Activated gamma-delta T cell treated with Interleukin-2 at 50 U/mL for 16 hours (primary cell): Measurements from ENCODE around the gene MBTPS2.
"Not testable (repeated sequence)": the region's sequence is repeated elsewhere in the genome, so short reads cannot be mapped to it uniquely, and the experiment has no call there.

Experiments
- DNase-seq: peaks from one replicate; pipeline ENCODE4 v3.0.0-alpha.2; 2020

The MBTPS2 gene

DNA sequence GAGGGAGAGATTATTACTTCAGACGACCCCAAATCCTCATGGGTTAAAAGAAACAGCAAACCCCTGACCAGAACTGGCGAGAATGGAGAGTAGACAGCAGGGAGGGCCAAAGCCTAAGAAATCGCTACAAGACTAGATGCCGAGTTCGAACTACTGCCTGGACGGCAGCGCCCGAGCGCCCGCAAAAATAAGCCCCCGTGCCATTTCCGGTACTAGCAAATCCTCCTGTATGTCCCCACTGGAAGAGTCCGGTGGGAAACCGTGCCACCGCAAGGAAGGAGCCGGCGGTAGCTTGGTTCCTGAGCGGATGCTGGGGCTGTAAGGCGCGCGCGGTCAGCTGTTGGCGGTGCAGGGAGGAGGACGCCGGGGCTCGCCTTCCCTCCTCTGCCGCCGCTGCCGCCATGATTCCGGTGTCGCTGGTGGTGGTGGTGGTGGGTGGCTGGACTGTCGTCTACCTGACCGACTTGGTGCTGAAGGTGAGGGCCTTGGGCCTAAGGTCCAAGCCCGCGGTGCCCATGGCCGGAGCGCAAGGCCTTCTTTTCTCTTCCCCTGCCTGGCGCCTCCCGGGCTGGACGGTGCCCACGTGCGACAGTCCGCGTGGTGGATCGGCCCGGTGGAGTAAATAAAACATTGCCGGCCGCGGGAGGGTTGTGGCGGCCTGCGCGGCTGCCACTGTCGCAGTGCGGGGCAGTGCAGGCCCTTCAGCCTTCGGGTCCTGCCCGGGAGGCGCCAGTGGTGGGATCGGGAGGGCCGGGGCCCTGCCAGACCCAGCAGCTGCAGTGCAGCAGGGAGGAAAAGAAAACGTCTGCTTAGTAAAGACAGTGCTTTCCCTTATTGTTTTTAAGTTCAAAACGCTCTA is at the start of gene MBTPS2:
TSS of gene MBTPS2 (plus strand) at position 284 of the 859 bp plus-strand sequence. CDS start at position 402, 118 bp downstream.
- DNase-seq, result peak; percentile 77

DNA sequence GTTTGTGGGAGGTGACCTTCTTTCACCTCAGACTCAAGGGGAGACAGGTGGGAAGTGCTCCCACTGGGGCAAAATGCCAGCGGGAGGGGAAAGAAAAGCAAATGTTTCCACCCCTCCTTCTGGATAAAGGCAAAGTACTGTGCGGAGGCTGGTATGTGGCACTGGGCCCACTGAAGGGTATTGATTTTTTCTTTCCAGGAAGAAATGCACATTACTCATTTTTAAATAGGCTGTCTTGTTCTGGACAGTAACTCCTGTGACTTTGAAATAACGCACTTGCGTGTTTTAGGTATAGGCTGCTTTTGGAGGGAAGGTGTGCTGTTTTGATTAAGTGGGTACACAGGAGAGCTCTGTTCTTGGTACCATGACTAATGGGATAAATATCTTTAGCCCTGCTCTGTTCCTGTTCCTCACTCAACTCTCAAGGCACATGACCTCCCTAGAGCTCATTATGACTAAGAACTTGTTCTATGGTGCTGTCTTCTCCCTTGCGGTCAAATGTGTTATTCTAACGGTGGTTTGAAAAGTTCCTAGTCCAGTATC is 40.7 kb upstream of the MBTPS2 start:
- no peak for DNase-seq

DNA sequence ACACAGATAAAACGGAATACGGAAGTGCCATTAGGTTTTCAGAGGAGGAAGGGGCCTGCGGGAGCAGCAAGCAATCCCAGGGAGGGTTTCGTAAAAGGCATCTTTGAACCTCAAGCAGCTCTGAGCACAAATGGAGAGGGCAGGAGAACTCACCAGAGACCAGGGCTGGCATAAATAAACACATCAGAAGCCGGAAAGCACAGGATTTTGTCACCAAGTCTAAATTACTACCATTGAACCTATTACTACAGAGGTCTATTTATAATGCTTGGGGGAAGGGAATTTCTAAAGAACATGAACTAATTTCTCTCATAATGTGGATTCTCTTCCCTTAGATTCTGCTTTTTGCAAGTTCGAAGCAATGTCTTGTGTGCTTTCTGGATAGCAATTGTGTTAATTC is 39.6 kb upstream of the MBTPS2 start:
- no peak for DNase-seq

DNA sequence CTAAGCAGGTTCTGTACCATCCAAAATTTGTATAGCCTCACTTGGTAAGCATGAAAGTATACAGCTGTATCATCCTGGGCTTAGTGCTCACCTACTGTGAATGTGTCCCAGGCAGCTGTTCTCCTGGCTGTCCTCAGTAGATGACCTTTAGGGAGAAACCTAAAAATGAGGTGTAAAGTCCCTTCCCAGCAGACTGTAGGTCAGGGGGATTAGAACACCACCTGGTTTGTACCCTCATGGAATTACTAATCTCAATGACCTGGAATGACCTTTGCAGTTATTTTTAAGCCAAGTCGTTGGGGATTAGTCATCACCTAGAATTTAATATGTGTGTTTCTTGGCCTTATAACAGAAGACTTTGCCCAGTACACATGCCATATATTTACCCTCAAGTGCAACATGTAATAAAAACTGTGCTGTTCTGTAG is 39.1 kb upstream of the MBTPS2 start:
- DNase-seq, result no peak

DNA sequence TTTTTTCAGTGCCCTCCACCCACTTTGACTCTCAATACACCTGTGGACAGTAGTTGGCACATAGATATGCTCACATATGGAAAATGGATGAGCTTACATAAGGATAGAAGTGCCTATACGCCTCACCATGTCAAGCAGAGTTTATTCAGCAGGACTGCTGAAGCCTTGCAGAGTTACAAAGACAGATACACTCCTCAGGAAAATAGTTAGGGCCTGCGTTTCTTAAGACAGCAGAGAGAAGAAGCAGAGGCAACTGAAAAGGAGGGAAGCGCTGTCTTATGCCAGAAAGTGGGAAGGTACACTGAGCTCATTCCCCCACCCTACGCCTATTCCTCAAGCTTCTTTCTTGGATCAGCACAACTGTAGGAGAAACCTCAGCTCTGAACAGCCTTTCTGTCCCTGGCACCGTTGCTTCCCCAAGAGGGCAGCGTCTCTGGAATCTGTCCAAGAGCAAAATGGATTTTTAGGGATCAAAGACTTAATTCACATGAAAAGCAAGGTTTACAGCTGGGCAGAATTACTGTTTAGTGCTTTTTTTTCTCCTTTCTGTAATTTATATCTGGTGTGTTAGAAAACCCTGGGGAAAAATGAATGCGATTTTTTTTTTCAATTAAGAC is 37.3 kb upstream of the MBTPS2 start:
- no peak for DNase-seq

DNA sequence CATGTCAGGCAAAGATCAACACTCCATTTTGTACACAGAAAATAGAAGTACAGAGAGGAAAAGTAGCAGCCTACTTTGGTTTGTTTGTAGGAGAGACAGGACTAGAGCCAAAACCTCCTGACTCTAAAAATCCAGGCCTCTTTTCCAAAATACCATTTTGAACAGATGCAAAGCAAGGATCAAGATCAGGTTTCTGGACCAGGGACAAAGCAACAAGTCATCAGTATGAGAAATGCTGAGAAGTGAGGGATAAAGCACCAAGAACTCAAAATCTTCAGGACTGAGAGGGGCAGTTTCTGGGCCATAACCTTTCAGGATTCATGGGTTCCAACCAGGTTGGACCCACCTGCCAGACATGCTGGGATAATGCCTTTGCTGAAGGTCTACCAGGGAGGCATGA is 36.6 kb upstream of the MBTPS2 start:
- DNase-seq, result no peak

DNA sequence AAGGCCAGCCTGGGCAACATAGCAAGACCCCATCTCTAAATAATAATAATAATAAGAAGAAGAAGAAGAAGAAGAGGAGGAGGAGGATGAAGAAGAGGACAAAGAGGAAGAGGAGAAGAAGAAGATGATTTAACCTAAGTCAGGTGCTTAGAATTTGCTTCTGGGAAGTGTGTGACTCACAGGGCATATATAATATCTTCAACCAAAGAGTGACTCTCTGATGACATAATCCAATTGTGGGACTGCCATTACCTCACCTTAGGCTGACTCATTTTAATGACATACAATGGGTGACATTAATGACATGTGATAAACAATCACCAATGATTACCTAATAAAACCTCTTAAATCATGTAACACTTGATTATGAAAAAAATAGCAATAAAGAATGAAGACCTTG is 32.7 kb upstream of the MBTPS2 start:
- DNase-seq, result no peak

DNA sequence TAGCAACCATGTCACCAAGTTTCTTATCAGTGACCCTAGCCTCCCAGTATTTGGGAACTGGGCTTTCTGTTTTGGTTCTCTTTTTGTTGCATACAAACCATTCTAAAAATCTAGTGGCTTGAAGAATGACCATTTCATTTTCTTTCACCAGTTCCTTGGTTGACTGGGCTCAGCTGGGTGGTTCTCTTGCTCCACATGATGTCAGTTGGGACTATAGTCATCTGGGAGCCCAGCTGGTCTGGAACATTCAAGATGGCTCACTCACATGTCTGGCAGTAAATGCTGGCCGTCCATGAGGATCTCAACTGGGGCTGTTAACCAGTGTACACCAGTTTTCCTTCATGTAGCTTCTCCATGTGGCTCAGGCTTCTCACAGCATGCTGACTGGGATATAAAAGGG is 27.6 kb upstream of the MBTPS2 start:
- no peak for DNase-seq

DNA sequence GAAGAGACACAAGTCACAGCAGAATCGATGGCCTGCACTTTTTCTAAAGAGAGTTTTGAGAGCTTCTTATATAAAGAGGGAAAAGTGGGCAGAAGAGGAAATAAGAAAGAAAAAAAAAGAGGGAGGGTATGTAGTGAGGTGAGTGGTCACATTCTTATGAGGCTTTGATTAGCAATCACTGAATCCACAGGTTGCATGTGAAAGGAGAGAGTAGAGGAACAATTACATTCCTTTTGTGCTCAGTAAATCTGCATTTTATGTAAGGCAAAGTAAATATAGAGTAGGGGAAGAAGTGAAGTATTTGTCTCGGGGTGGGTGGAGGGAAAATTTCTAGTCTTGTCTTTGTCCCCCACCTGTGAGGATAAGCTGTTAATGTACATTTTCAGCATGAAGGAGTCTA is 26.8 kb upstream of the MBTPS2 start:
- no peak for DNase-seq

DNA sequence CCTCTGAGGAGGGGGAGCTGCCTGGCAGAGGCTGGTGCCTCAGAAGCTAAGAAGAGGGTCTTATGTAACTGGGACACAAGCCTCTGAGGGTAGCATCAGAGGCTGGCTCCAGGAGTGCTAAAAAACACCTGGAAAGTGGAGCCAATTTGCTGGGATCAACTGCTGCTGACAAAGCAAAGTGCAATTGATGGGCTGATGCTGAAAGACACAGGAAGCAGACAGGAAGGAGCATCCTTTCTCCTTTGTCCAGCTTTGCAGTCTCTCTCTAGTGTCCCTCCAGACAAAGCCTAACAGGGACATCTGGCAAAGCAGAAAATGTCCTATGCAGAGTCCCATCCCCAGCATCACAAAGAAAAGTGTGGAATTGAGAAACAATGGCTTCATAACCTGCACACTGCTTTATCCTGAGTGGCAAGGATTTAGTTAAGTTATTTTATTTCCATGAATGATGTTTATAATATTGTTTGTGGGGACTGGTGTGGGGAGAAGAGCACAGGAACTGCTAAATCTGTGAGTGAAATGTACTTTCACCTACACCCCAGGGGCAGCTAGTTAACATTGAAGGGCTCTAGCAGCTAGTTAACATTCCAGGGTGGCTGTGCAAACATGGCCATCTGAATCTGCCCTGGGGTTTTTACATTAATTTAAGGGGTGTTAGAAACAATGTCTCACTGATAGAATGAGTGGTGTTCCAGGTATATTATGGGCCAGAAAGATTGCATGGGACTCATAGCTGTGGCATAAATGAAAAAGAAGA is 25.6 kb upstream of the MBTPS2 start:
- DNase-seq, result no peak

DNA sequence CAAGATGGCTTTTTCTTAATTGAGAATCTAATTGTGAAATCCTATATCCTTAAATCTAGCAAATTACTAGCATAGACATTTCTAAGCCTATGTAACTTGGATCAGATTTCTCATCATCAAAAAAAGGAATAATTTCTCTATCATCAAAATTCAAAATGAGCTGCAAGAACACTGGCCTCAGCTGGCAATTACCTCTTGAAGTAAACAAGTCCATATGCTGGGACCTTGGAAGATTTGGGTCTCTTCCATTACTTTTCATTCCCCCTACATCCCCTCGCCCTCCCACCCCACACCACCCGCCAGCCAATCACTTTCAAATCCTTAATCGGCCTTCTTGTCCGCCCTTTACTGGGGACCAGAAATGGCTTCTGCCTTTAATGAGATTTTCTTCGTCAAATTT is 23.3 kb upstream of the MBTPS2 start:
- DNase-seq, result no peak

DNA sequence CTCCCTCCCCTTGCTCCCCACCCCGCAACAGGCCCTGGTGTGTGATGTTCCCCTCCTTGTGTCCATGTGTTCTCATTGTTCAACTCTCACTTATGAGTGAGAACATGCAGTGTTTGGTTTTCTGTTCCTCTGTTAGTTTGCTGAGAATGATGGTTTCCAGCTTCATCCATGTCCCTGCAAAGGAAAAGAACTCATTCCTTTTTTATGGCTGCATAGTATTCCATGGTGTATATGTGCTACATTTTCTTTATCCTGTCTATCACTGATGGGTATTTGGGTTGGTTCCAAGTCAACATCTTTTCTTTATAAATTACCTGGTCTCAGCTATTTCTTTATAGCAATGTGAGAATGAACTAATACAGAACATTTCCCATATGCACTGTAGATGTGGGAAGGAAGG is 19.2 kb upstream of the MBTPS2 start:
- not testable (repeated sequence) for DNase-seq

DNA sequence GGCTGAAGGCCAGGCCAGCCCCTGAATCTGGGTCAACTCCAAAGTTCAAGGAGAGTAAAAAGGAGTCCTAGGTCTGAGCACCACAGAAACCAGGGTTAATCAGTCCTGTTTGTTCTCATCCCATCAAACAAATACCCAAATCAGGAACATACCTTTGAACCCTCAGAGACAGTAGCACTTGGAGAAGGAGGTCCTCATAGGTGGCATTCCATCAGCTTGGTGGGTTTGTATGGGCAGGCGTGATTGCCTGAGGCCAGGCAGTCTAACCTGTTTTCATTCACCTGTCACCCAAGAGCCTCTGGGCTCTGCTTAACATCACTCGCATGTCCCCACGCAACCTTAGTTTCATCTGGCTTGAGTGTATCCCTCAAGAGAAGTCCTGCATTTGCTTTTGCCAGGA is 17.5 kb upstream of the MBTPS2 start:
- no peak for DNase-seq

DNA sequence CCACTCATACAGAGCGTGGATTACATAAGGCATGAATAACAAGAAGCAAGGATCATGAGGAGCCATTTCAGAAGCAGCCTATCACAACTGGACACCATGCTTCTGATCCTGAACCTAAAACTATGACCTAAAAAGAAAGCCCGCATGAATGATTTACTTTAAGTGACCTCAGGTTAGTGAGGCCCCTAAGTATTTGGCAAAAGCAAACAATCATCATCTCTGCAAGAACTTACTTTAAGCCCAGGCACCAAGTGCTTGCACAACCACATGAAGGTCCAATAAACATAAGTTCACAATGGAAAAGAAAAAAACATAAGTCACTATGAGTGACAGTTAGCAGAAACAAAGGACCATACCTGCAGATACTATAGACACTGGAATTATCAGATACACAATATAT is 7.9 kb upstream of the MBTPS2 start:
- no peak for DNase-seq

DNA sequence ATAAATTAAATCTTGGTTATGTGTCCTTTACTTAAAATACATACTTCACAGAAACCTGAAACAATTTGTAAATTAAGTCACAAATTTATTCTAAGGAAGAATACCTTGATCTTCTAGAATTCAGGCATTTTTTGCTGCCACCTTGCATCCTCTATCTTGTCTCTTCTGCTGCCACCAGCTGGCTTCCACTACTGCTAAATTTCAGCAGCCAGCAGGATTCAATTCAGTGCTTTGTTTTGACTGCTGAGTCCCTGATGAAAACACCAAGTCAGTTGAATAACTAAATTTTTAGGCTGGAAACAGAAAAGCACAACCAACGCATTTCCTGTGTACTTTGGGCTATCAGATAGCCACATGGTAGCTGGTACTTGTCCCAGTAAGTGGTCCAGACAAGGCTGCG is 2.4 kb upstream of the MBTPS2 start:
- no peak for DNase-seq

DNA sequence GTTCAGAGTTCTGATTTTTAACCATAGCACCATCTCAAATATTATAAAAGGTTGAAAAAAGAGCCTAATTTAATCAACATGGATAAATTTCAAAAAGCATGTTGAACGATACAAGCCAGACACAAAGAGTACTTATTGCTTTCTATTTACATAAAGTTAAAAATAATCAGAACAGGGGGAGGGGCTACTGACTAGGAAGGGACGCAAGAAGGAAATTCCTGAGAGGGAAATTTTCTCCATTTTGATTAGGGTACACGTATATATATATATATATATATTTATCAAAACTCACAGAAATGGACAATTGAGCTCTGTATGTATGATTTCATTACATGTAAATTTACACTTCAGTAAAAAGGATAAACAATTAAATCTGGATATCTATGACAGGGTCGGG is 482 bp upstream of the MBTPS2 start:
- DNase-seq, result no peak

DNA sequence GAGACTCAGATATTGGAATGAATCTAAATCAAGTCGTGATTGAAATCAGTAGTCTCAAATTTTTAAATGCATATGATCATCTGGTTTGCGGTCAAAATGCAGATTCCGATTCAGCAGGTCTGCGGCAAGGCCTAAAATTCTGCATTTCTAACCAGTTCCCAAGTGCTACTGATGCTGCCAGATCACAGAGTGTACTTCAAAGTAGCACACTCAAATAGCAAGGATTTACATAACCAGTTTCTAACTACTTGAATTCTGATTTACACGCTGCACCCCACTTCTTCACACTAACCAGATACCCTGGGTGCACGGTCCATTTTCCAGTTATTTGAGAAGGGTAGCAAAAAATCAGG is 752 bp downstream of the MBTPS2 start:
- DNase-seq, result no peak

DNA sequence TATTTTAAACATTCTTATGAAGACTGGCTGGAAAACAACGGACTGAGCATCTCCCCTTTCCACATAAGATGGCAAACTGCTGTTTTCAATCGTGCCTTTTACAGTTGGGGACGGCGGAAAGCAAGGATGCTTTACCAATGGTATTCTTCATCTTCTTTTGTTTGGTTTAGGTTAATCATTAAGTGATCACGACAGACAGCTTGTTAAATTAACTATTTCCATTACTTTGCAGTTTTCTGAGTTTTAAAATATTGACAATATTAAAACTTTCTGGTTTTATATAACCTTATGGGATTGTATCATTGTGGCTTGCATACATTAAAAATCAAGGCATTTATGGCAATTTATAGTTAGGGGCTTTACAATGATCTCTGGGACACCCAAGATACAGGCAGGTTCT is 3.8 kb downstream of the MBTPS2 start:
- DNase-seq, result no peak

DNA sequence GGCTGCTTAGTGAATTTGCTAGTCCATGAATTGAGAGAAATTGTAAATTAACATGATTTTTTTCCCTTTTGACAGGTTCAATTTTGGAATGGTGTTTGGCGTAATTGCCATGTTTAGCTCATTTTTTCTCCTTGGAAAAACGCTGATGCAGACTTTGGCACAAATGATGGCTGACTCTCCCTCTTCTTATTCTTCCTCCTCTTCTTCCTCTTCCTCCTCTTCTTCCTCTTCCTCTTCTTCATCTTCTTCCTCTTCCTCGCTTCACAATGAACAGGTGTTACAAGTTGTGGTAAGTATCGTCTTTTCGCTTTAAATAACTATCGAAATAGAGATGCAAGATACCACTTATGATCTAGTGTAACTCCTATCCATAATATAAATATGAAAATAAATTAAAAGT is 5.7 kb downstream of the MBTPS2 start:
- DNase-seq, result no peak

DNA sequence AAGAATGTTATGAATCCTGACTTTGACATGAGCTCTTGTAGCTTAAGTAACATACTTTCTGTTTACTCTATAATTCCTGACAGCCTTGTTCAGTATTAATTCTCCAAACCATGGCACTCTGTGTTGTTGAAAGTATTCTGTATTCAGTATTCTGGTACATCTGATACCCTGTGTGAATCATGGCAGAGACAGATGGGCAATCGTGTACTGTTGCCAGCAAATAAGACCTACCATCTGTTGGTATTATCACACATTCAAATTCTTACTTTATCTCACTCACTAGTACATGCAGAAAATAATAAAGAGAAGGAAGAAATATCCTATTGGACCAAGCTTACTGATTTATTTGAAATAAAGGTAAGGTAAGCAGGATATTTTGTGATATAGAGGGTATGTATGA is 7.9 kb downstream of the MBTPS2 start:
- DNase-seq, result no peak

DNA sequence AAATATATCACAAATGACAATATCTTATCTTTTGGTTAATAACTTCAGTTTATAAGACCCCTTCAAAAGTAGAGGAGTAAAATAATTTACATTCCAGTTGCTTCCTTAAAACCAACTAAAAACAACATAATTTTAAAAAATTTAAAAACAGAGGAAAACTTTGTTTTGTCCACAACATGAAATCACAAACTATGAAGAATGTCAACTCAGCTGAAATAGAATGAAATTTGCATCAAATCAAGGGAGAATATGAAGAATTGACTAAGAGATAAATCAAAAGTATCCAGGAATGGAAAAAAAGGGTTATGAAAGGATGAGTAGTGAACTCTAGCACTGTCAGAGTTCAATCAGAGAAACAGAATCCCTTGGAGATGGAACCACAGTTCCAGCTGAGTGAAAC is 14.2 kb downstream of the MBTPS2 start:
- no peak for DNase-seq

DNA sequence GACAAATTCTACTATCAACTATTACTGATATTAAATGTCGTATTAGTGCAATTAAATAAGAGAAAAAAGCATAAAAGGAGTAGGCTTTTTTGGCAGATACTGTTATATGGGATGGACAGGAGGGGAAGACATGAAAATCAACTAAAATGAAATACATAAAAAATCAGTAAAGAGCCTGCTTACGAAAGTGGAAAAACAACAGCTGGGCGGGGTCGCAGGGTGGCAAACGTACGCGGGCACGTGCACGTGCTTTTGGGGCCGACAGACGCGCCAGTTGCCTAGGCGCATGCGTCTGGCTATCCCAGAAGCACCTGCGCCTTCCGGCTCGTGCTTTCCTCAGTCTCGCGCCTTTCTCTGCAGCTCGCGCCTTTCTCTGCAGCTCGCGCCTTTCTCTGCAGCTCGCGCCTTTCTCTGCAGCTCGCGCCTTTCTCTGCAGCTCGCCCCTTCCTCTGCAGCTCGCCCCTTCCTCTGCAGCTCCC is 16.6 kb downstream of the MBTPS2 start, which contains the start of gene YY2:
TSS of gene YY2 (plus strand) at position 51 of the 479 bp plus-strand sequence. CDS start 498 bp downstream, outside the sequence.
- DNase-seq, result no peak

DNA sequence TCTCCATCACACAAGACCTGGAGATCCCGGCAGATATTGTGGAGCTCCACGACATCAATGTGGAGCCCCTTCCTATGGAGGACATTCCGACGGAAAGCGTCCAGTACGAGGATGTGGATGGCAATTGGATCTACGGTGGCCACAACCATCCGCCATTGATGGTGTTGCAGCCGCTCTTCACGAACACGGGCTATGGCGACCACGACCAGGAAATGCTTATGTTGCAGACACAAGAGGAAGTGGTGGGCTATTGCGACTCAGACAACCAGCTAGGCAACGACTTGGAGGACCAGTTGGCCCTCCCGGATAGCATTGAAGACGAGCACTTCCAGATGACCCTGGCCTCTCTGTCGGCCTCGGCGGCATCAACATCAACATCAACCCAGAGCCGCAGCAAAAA is 17.1 kb downstream of the MBTPS2 start:
- DNase-seq, result no peak
